OCI-LY7 (cell line): ENCODE results near the gene APEX1.
"Not testable (repeated sequence)": the region's sequence is repeated elsewhere in the genome, so short reads cannot be mapped to it uniquely, and the experiment has no call there.

Experiments used
- EZH2phosphoT487 ChIP-seq: fragments of 200-600 bp; sonication (generic); IDR thresholded peaks from 2 replicates; pipeline ENCODE4 v1.6.1; 2018; ENCODE audit warnings: low read depth, borderline replicate concordance, mild to moderate bottlenecking, mixed run types, antibody characterized with exemption, low read length, moderate library complexity, mixed read lengths
- TF ChIP-seq, protein P1 (sequence below): fragments of 200-600 bp; sonication (generic); conservative IDR thresholded peaks from 2 replicates; pipeline ENCODE4 v1.5.1; 2014; ENCODE audit warnings: mild to moderate bottlenecking, antibody characterized with exemption, low read length, moderate library complexity, mixed read lengths

DNA sequence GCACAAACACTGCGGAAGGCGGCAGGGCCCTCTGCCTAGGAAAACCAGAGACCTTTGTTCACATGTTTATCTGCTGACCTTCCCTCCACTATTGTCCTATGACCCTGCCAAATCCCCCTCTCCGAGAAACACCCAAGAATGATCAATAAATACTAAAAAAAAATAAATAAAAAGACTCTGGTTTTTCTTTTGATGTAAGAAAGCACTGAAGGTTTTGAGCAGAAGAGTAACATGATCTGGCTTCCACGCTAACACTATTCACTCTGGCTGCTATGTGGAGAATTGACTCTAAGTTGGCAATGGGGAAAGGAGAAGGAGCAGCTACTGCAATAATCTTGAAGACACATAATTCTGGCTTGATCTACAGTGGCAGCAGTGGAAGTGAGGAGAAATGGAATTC is 11.4 kb upstream of the APEX1 start:
- TF ChIP-seq, protein P1, sequence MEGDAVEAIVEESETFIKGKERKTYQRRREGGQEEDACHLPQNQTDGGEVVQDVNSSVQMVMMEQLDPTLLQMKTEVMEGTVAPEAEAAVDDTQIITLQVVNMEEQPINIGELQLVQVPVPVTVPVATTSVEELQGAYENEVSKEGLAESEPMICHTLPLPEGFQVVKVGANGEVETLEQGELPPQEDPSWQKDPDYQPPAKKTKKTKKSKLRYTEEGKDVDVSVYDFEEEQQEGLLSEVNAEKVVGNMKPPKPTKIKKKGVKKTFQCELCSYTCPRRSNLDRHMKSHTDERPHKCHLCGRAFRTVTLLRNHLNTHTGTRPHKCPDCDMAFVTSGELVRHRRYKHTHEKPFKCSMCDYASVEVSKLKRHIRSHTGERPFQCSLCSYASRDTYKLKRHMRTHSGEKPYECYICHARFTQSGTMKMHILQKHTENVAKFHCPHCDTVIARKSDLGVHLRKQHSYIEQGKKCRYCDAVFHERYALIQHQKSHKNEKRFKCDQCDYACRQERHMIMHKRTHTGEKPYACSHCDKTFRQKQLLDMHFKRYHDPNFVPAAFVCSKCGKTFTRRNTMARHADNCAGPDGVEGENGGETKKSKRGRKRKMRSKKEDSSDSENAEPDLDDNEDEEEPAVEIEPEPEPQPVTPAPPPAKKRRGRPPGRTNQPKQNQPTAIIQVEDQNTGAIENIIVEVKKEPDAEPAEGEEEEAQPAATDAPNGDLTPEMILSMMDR = not testable (repeated sequence)
- TF ChIP-seq EZH2phosphoT487 = not testable (repeated sequence)
